Skin of body (tissue), 2 donors: Measurements from ENCODE around the gene CCDC27. TPM values are rescaled to one million over a fixed set of nuclear protein-coding genes. Genes with fewer than 3 reads are reported as not detected.
"Not testable (repeated sequence)": the region's sequence is repeated elsewhere in the genome, so short reads cannot be mapped to it uniquely, and the experiment has no call there.

Experiments used
- DNase-seq: peaks from one replicate; lab custom pipeline; 2025; lab: John Stamatoyannopoulos, UW
- total RNA-seq: library from RNA; depleted of rRNA; stranded (reverse); fragments of >200 nt; gene quantifications from one replicate; pipeline ENCODE4 v1.2.3, GENCODE V29; 2014

CCDC27 gene
- total RNA-seq, 1 donor from 2014 or later: not detected

GRCh38 chr1:3788756-3789420, 36.6 kb downstream of the CCDC27 start:
- DNase-seq: no peak

- DNase-seq: no peak
Measured at GRCh38 chr1:3789421-3790300, 37.4 kb downstream of the CCDC27 start.

- DNase-seq: no peak
Measured at GRCh38 chr1:3790500-3790923, 38.3 kb downstream of the CCDC27 start.

- no peak for DNase-seq
Measured at GRCh38 chr1:3790952-3791351, 38.7 kb downstream of the CCDC27 start.

GRCh38 chr1:3795453-3796214, 43.4 kb downstream of the CCDC27 start:
- no peak for DNase-seq

GRCh38 chr1:3796215-3797061, 44.2 kb downstream of the CCDC27 start, which contains the start of gene LRRC47:
TSS of gene LRRC47 (minus strand) at chr1:3796498. CDS start at chr1:3796476, 22 bp downstream.
- peak; percentile 80 for DNase-seq

GRCh38 chr1:3799976-3800685, 47.9 kb downstream of the CCDC27 start:
- DNase-seq: no peak

- DNase-seq: not testable (repeated sequence)
Measured at GRCh38 chr1:3800795-3801194, 48.5 kb downstream of the CCDC27 start.

GRCh38 chr1:3803905-3804626, 51.8 kb downstream of the CCDC27 start:
- DNase-seq: no peak

- DNase-seq: not testable (repeated sequence)
Measured at GRCh38 chr1:3804627-3804944, 52.3 kb downstream of the CCDC27 start.

- no peak for DNase-seq
Measured at GRCh38 chr1:3805038-3805437, 52.8 kb downstream of the CCDC27 start.

GRCh38 chr1:3807769-3808168, 55.5 kb downstream of the CCDC27 start:
- no peak for DNase-seq

GRCh38 chr1:3809680-3810079, 57.4 kb downstream of the CCDC27 start:
- no peak for DNase-seq

GRCh38 chr1:3810149-3810761, 58.0 kb downstream of the CCDC27 start:
- not testable (repeated sequence) for DNase-seq

GRCh38 chr1:3811595-3811911, 59.3 kb downstream of the CCDC27 start:
- DNase-seq: no peak

GRCh38 chr1:3814065-3814464, 61.8 kb downstream of the CCDC27 start:
- DNase-seq: no peak

- DNase-seq: no peak
Measured at GRCh38 chr1:3814771-3815561, 62.7 kb downstream of the CCDC27 start.

GRCh38 chr1:3816331-3817137, 64.3 kb downstream of the CCDC27 start:
- DNase-seq: no peak
